Dermis microvascular lymphatic vessel endothelial cell (primary cell): ENCODE measurements around the gene UBB. TPM values are rescaled to one million over a fixed set of nuclear protein-coding genes. Genes with fewer than 3 reads are reported as not detected.
"Not testable (repeated sequence)": the region's sequence is repeated elsewhere in the genome, so short reads cannot be mapped to it uniquely, and the experiment has no call there.

Experiments
- DNase-seq, 2 donors: peaks; one replicate each; pipeline versions ENCODE4 v3.0.0 to v3.0.0-alpha.2; 2010; ENCODE audit warnings: low read depth in 2 of 2
- total RNA-seq: library from RNA; depleted of rRNA; stranded (reverse); fragments of >200 nt; gene quantifications from 2 replicates; pipeline ENCODE4 v1.2.1, GENCODE V29; 2014

UBB gene
- total RNA-seq, 1 donor from 2014 or later = 2,481 TPM

GRCh38 chr17:16374146-16374938, 6.5 kb upstream of the UBB start:
- no peak for DNase-seq

GRCh38 chr17:16377941-16378341, 3.0 kb upstream of the UBB start:
- DNase-seq = peak in 1 of 2 donors; percentile 40

- no peak for DNase-seq
Measured at GRCh38 chr17:16378636-16379282, 2.1 kb upstream of the UBB start.

- DNase-seq = no peak
Measured at GRCh38 chr17:16379654-16380053, 1.2 kb upstream of the UBB start.

- peak; percentile 36 to 57 for DNase-seq
Measured at GRCh38 chr17:16381496-16381820, 567 bp downstream of the UBB start.

- no peak for DNase-seq
Measured at GRCh38 chr17:16383216-16383615, 2.3 kb downstream of the UBB start.

- no peak for DNase-seq
Measured at GRCh38 chr17:16383772-16384287, 2.9 kb downstream of the UBB start.

GRCh38 chr17:16384557-16384956, 3.7 kb downstream of the UBB start:
- no peak for DNase-seq

GRCh38 chr17:16386126-16386507, 5.2 kb downstream of the UBB start:
- not testable (repeated sequence) for DNase-seq

GRCh38 chr17:16391451-16391850, 10.6 kb downstream of the UBB start:
- no peak for DNase-seq

- DNase-seq = not testable (repeated sequence)
Measured at GRCh38 chr17:16392491-16392890, 11.6 kb downstream of the UBB start.

- DNase-seq = not testable (repeated sequence)
Measured at GRCh38 chr17:16395887-16396286, 15.0 kb downstream of the UBB start.

GRCh38 chr17:16396693-16397092, 15.8 kb downstream of the UBB start:
- not testable (repeated sequence) for DNase-seq

- peak in 1 of 2 donors; percentile 76 for DNase-seq
Measured at GRCh38 chr17:16398270-16399267, 17.7 kb downstream of the UBB start.

- DNase-seq = not testable (repeated sequence)
Measured at GRCh38 chr17:16403847-16404246, 23.0 kb downstream of the UBB start.

GRCh38 chr17:16406742-16407674, 26.1 kb downstream of the UBB start:
- DNase-seq = peak in 1 of 2 donors; percentile 37

- peak in 1 of 2 donors; percentile 49 for DNase-seq
Measured at GRCh38 chr17:16407911-16408588, 27.2 kb downstream of the UBB start.

- peak in 1 of 2 donors; percentile 18 for DNase-seq
Measured at GRCh38 chr17:16415031-16415924, 34.4 kb downstream of the UBB start, which contains the start of gene TRPV2. TRPV2 (plus strand) TSS chr17:16415571; CDS start chr17:16417669, 2,098 bp downstream.

- no peak for DNase-seq
Measured at GRCh38 chr17:16417399-16417798, 36.5 kb downstream of the UBB start.
